Neural cell (in vitro differentiated cells): ENCODE results near the gene NCS1. TPM values are rescaled to one million over a fixed set of nuclear protein-coding genes. Genes with fewer than 3 reads are reported as not detected.

Experiments used
- H2AFZ ChIP-seq: fragments of 200-600, 300-800 bp; sonication (generic), shearing (Covaris generic); 2 replicates; pipeline ENCODE4 v1.6.0; 2014; ENCODE audit warnings: low read depth, mild to moderate bottlenecking, antibody characterized with exemption, low read length, moderate library complexity
- H3F3A ChIP-seq: fragments of 200-600 bp; shearing (Covaris generic); 2 replicates; pipeline ENCODE4 v1.6.1; 2016; ENCODE audit warnings: mild to moderate bottlenecking, moderate library complexity, mixed read lengths, antibody characterized with exemption, low read length; ENCODE audit not compliant: insufficient read depth, poor library complexity, severe bottlenecking
- H3K27ac ChIP-seq: fragments of 200-600, 300-800 bp; sonication (generic), shearing (Covaris generic); 2 replicates; pipeline ENCODE4 v1.5.1; 2014; ENCODE audit warnings: mild to moderate bottlenecking, low read length, moderate library complexity
- H3K27me3 ChIP-seq: fragments of 300-800, 200-600 bp; sonication (generic), shearing (Covaris generic); 2 replicates; pipeline ENCODE4 v1.6.0; 2014; ENCODE audit warnings: mild to moderate bottlenecking, low read depth, low read length, moderate library complexity; ENCODE audit not compliant: insufficient read depth
- H3K36me3 ChIP-seq: fragments of 300-800, 200-600 bp; sonication (generic), shearing (Covaris generic); 2 replicates; pipeline ENCODE4 v1.5.1; 2014; ENCODE audit warnings: mild to moderate bottlenecking, antibody characterized with exemption, low read length, moderate library complexity; ENCODE audit not compliant: insufficient read depth
- H3K4me2 ChIP-seq: fragments of 300-800, 200-600 bp; sonication (generic), shearing (Covaris generic); 2 replicates; pipeline ENCODE4 v1.6.0; 2014; ENCODE audit warnings: mild to moderate bottlenecking, low read length
- H3K4me3 ChIP-seq: fragments of 300-800, 200-600 bp; sonication (generic), shearing (Covaris generic); 2 replicates; pipeline ENCODE4 v1.5.1; 2014; ENCODE audit warnings: mild to moderate bottlenecking, low read length, moderate library complexity
- H3K79me2 ChIP-seq: fragments of 200-600 bp; shearing (Covaris generic); replicated peaks from 2 replicates; pipeline ENCODE4 v1.6.0; 2014; ENCODE audit warnings: mild to moderate bottlenecking, low read length, moderate library complexity; ENCODE audit not compliant: insufficient read depth
- H3K9ac ChIP-seq: fragments of 300-800, 200-600 bp; sonication (generic), shearing (Covaris generic); 2 replicates; pipeline ENCODE4 v1.6.1; 2016; ENCODE audit warnings: mild to moderate bottlenecking, low read length, mixed read lengths
- H3K9me2 ChIP-seq: fragments of 200-600 bp; shearing (Covaris generic); 2 replicates; pipeline ENCODE4 v1.6.1; 2016; ENCODE audit warnings: mild to moderate bottlenecking, low read length, mixed read lengths; ENCODE audit not compliant: insufficient read depth
- H3K9me3 ChIP-seq: fragments of 200-600, 300-800 bp; sonication (generic), shearing (Covaris generic); 2 replicates; pipeline ENCODE4 v1.6.1; 2016; ENCODE audit warnings: mild to moderate bottlenecking, mixed run types, low read length, moderate library complexity, mixed read lengths
- H4K20me1 ChIP-seq: fragments of 200-600 bp; shearing (Covaris generic); 2 replicates; pipeline ENCODE4 v1.6.1; 2016; ENCODE audit warnings: mild to moderate bottlenecking, mixed run types; ENCODE audit not compliant: insufficient read depth
- CTCF ChIP-seq: fragments of 450-650 bp; IDR thresholded peaks from 2 replicates; pipeline ENCODE4 v1.5.1; 2014; ENCODE audit warnings: antibody characterized with exemption, mild to moderate bottlenecking, moderate library complexity; ENCODE audit not compliant: poor library complexity, severe bottlenecking
- EP300 ChIP-seq: fragments of 450-650 bp; conservative IDR thresholded peaks from 2 replicates; pipeline ENCODE4 v1.6.1; 2014; ENCODE audit warnings: antibody characterized with exemption, mild to moderate bottlenecking, moderate library complexity; ENCODE audit not compliant: poor library complexity, severe bottlenecking
- EZH2 ChIP-seq: fragments of 200-600, 300-800 bp; shearing (Covaris generic), sonication (generic); IDR thresholded peaks from 2 replicates; pipeline ENCODE4 v1.6.1; 2014; ENCODE audit warnings: antibody characterized with exemption, low read length, borderline replicate concordance, mild to moderate bottlenecking; ENCODE audit not compliant: insufficient read depth, poor library complexity, severe bottlenecking
- MXI1 ChIP-seq: fragments of 450-650 bp; conservative IDR thresholded peaks from 2 replicates; pipeline ENCODE4 v1.6.1; 2014; ENCODE audit warnings: antibody characterized with exemption, mild to moderate bottlenecking; ENCODE audit not compliant: poor library complexity, severe bottlenecking
- POLR2AphosphoS5 ChIP-seq: IDR thresholded peaks from 2 replicates; pipeline ENCODE4 v1.6.1; 2012
- RAD21 ChIP-seq: fragments of 450-650 bp; conservative IDR thresholded peaks from 2 replicates; pipeline ENCODE4 v1.6.1; 2014; ENCODE audit warnings: antibody characterized with exemption, mild to moderate bottlenecking, moderate library complexity
- REST ChIP-seq: IDR thresholded peaks from 2 replicates; pipeline ENCODE4 v1.6.1; 2012; ENCODE audit warnings: borderline replicate concordance
- SMC3 ChIP-seq: fragments of 450-650 bp; conservative IDR thresholded peaks from 2 replicates; pipeline ENCODE4 v1.6.1; 2014; ENCODE audit warnings: antibody characterized with exemption, mild to moderate bottlenecking, moderate library complexity; ENCODE audit not compliant: poor library complexity
- TAF1 ChIP-seq: IDR thresholded peaks from 2 replicates; pipeline ENCODE4 v1.6.1; 2012; ENCODE audit warnings: low read depth
- polyA plus RNA-seq: library from polyadenylated mRNA; depleted of rRNA; stranded (reverse); fragments of >200 nt; gene quantifications from 2 replicates; pipeline ENCODE4 v1.2.3, GENCODE V29; 2014

The NCS1 gene
- polyA plus RNA-seq, 1 donor from 2014 or later: 73.3 TPM

GRCh38 chr9:130191749-130192120, 19.5 kb downstream of the NCS1 start:
- Histone ChIP-seq H3K79me2 (peaks cover 20% of the 10 kb centered on the region), H3K27me3 (no peaks in the 10 kb centered on the region), H3K9me3 (no peaks in the 10 kb centered on the region), H2AFZ (no peak overlapping the region), H3K4me3 (no peak overlapping the region), H3K27ac (no peak overlapping the region), H4K20me1 (peaks cover 16% of the 10 kb centered on the region), H3K4me2 (no peak overlapping the region), H3K36me3 (no peaks in the 10 kb centered on the region), H3F3A (no peaks in the 10 kb centered on the region), H3K9ac (no peak overlapping the region), H3K9me2 (no peaks in the 10 kb centered on the region)
- TF ChIP-seq TAF1 (no peak), EP300 (no peak), SMC3 (no peak), CTCF (no peak), RAD21 (no peak), EZH2 (no peak), POLR2AphosphoS5 (no peak), REST (no peak), MXI1 (no peak)

GRCh38 chr9:130192382-130192999, 20.3 kb downstream of the NCS1 start:
- Histone ChIP-seq H3K79me2 (peaks cover 17% of the 10 kb centered on the region), H4K20me1 (peaks cover 17% of the 10 kb centered on the region), H3K9me2 (no peaks in the 10 kb centered on the region), H3K36me3 (no peaks in the 10 kb centered on the region), H2AFZ (no peak overlapping the region), H3K9me3 (no peaks in the 10 kb centered on the region), H3K27ac (no peak overlapping the region), H3K4me3 (no peak overlapping the region), H3K4me2 (no peak overlapping the region), H3K9ac (no peak overlapping the region), H3K27me3 (no peaks in the 10 kb centered on the region), H3F3A (no peaks in the 10 kb centered on the region)
- no peak for TF ChIP-seq TAF1
- TF ChIP-seq RAD21: no peak
- no peak for TF ChIP-seq EP300
- no peak for TF ChIP-seq SMC3
- TF ChIP-seq CTCF: no peak
- no peak for TF ChIP-seq REST
- no peak for TF ChIP-seq MXI1
- TF ChIP-seq EZH2: no peak
- TF ChIP-seq POLR2AphosphoS5: no peak
